ENCODE measurements around the gene FCAMR.
A peak's percentile ranks its signal among the peaks of the same experiment; 100 is the strongest.

The FCAMR gene

DNA sequence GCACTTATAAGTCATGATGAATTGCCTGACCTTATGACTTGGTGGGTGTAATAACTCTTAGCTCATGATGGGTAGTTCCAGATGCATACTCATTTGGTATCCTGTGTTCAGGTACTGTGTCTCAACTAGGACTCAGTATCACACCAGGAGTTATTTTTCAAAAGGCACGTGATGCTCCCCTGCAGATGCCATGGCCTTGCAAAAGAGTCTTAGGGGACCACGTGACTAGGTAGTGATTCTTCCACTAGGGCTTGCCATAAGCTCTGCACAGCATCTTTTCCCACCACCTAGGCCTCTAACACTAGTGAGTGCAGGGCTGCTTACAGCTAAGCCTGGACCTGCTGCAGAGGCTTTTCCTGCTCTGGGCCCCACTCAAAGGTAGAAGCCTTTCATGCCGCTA lies 3.9 kb upstream of the FCAMR start:
- no peak for ATAC-seq
- no peak overlapping the region for H3K27ac Mint-ChIP-seq
- no peaks in the 10 kb centered on the region for H3K27me3 Mint-ChIP-seq
- H3K9me3 Mint-ChIP-seq, result no peaks in the 10 kb centered on the region
- H3K4me3 Mint-ChIP-seq, result no peak overlapping the region
- H3K4me1 Mint-ChIP-seq, result peaks cover 19% of the 10 kb centered on the region
- H3K36me3 Mint-ChIP-seq, result no peaks in the 10 kb centered on the region

DNA sequence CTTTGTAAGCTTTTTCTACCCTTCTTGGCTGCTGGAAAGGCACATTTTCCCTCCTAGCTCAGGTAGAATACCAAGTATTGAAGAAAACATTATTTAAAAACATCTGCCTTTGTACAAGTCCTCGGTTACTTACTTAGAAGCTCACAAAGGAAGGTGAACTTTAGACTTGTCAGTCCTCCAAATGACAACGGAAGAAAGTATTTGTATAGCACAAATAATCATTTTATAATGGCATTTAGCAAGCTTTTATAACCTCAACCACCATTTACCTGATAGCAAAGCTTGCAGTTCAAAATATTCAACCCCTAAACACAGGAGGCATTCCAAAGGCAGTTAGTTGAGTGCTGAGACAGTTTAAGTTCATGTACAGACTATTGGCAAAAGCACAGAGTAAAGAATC lies 2.5 kb upstream of the FCAMR start:
- Mint-ChIP-seq H3K36me3 (no peaks in the 10 kb centered on the region), H3K4me1 (peaks cover 20% of the 10 kb centered on the region), H3K27ac (no peak overlapping the region), H3K9me3 (no peaks in the 10 kb centered on the region), H3K4me3 (no peak overlapping the region), H3K27me3 (no peaks in the 10 kb centered on the region)
- no peak for ATAC-seq

DNA sequence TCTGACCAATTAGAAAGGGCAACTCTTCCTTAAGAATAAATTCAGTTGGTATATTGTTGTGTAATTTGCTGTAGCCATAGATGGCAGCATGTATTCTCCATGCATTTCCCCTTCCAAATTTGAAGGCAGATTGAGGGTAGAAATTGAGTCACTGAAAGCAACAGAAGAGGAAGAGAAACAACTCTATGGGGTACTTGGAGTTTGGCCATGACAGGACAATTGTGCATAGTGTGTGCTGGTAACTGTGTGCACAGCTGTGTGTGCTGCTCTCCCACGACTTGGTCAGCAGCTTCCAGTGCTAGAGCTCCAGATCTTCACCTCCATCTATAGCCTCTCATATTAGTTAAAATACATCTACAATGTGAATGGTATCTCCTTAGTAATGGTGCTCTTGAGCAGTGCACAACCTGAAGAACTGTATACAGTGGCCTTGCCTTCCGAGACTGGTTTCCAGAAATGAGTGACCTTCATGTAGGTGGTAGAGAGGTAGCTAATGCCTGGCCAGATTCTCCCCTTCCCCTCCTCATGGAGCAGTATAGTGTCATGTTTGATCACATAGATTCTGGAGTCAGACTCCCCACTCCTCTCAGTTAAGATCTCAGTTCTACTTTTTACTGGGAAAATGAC lies 882 bp upstream of the FCAMR start:
- no peaks in the 10 kb centered on the region for H3K27me3 Mint-ChIP-seq
- peaks cover 30% of the 10 kb centered on the region for H3K4me1 Mint-ChIP-seq
- H3K4me3 Mint-ChIP-seq, result no peak overlapping the region
- H3K27ac Mint-ChIP-seq, result no peak overlapping the region
- ATAC-seq, result peak; percentile 84
- no peaks in the 10 kb centered on the region for H3K9me3 Mint-ChIP-seq
- no peaks in the 10 kb centered on the region for H3K36me3 Mint-ChIP-seq

DNA sequence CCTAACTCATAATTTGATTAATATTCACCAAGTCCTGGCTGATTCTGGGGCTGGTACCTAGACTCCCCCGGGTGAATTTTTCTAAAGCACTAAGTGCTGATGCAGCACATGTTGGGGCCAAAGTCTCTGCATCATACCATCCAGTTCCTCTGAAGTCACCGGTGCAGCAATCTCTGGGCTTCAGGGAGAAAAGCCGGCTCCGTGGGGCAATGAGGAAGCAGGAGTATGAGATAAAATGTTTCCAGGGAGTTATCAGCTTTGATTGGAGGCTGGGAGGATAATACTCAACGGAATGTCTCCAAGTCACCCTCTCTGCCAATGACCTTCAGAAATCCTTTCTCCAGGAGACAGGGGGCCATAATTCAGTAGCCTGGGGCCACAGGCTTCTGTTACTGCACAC lies 1.2 kb downstream of the FCAMR start:
- Mint-ChIP-seq H3K9me3 (no peaks in the 10 kb centered on the region), H3K27me3 (no peaks in the 10 kb centered on the region), H3K36me3 (no peaks in the 10 kb centered on the region), H3K4me3 (no peak overlapping the region), H3K4me1 (peaks cover 30% of the 10 kb centered on the region), H3K27ac (no peak overlapping the region)
- ATAC-seq, result no peak

DNA sequence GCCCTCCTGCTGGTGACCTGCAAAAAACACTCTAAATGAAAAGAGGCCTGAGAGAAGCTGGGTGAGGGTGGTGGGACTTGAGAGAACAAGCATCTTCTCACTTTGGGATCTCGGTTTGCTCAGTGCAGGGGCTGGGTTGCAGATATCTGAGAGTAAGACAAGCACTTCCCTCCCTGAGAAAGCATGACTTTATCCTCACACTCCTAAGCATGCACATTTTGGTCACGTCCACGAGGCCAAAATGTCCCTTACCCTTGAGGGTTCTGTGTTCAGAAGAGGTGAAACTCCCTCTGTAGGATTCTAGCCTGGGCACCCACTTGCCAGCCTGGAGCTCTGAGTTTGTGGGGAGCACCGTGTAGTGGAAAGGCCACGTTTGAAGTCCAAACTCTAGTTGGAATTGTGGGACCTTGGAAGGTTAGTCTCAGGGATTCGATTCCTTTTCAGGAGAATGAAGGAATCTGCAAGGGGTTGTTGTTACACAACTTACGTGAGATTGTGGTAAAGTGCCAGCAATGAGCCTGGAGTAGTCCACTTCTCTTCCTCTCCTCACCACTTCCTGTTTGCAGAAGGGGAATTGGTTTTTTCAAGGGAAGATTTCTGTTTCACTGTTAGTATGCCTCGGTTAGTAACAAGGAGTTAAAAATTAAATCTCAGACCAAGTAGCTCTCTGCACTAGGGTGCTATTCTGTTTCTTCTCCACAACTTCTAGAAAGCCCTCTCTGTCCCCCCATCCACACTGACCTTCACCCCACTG lies 3.0 kb downstream of the FCAMR start:
- H3K4me3 Mint-ChIP-seq, result no peak overlapping the region
- no peaks in the 10 kb centered on the region for H3K27me3 Mint-ChIP-seq
- H3K4me1 Mint-ChIP-seq, result peaks cover 35% of the 10 kb centered on the region
- no peaks in the 10 kb centered on the region for H3K9me3 Mint-ChIP-seq
- peak overlapping the region; percentile 34 for H3K27ac Mint-ChIP-seq
- H3K36me3 Mint-ChIP-seq, result no peaks in the 10 kb centered on the region
- peak; percentile 54 for ATAC-seq

DNA sequence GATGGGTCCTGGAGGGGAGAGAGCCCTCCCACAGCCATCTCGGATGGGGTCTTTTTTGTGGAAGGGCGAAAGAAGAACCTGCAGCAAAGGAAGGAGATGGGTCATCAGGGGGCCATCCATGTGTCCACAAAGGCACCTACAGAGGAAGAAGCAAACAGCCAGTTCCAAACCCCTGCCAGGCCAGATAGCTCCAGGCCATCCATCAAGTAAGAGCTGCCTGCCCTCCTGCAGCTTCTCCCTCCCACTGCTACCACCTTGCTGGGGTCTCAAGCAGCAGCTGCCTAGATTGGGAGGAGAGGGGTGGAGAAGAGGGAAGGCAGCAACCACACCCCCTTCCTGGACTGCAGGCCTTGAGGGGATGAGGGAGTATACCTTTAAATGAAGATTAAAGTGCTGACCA lies 4.5 kb downstream of the FCAMR start:
- Mint-ChIP-seq H3K27ac (no peak overlapping the region), H3K4me1 (peaks cover 29% of the 10 kb centered on the region), H3K36me3 (no peaks in the 10 kb centered on the region), H3K9me3 (no peaks in the 10 kb centered on the region), H3K4me3 (no peak overlapping the region), H3K27me3 (no peaks in the 10 kb centered on the region)
- no peak for ATAC-seq

DNA sequence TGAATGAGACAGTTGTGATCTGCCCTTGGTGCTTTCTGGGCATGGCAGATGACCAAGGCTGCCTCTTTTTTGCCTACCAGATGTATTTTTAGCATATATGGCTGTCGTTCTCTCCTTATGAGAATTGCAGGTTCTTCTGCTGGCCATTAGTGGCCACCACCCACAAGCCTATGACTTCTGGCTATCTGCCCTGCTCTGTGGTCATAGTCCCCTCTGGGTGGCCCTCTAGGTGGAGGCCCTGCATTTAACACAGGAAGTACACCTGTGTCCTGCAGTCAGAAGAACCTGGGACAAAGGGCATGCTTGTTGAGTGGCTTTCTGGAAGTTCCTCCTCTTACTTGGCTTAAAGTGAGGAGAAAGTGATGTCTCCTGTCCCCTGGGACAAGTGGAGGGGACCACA lies 6.5 kb downstream of the FCAMR start:
- H3K27ac Mint-ChIP-seq, result no peak overlapping the region
- ATAC-seq, result no peak
- no peaks in the 10 kb centered on the region for H3K36me3 Mint-ChIP-seq
- H3K9me3 Mint-ChIP-seq, result no peaks in the 10 kb centered on the region
- peaks cover 24% of the 10 kb centered on the region for H3K4me1 Mint-ChIP-seq
- H3K27me3 Mint-ChIP-seq, result no peaks in the 10 kb centered on the region
- no peak overlapping the region for H3K4me3 Mint-ChIP-seq

DNA sequence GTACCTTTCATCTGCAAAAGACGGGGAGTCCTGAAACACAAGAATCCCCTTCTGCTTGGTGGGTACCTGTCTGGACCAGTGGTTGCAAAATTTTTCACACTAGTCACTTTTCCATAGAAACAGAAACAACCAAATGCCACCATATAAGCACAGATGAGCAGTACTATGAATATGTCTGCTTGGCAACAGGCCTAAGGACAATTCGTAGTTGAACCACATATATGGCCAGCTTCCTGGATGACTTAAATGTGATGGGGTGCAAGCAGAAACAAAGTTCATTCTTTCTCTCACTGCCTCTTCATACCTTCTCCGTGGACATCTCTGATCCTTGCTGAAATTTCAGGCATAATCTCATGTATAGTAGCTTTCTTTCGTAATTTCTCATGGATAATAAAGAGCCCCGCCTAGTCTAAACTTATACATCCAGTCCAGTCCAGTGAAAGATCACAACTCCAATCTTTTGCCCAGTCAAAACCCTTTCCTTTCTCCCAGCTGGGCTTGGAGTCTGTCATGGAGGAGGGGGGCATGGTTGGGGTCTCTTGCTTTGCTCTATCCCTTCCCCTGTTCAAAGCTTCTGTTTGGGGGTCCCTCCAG lies 7.0 kb downstream of the FCAMR start:
- H3K9me3 Mint-ChIP-seq, result no peaks in the 10 kb centered on the region
- peaks cover 23% of the 10 kb centered on the region for H3K4me1 Mint-ChIP-seq
- no peak overlapping the region for H3K4me3 Mint-ChIP-seq
- no peaks in the 10 kb centered on the region for H3K27me3 Mint-ChIP-seq
- no peaks in the 10 kb centered on the region for H3K36me3 Mint-ChIP-seq
- H3K27ac Mint-ChIP-seq, result no peak overlapping the region
- ATAC-seq, result no peak

DNA sequence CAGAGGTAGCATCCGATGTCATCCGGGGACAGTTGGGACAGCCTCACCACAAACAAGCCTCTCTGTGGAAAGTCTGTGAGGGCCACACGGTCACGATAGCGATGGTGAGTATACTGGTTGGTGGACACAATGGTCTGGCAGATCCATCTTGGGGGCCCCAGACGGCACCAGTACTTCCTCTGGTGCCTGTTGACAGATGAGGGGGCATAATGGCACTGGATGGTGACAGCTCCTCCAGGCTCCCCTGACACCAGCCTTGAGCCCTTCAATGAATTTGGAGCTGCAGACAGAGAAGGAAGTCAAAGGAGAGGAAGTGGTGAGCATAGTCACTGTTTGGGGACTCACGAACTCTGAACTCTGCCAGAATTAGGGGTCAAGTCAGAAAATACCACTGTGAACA lies 8.0 kb downstream of the FCAMR start:
- Mint-ChIP-seq H3K36me3 (no peaks in the 10 kb centered on the region), H3K27me3 (no peaks in the 10 kb centered on the region), H3K27ac (no peak overlapping the region), H3K9me3 (no peaks in the 10 kb centered on the region), H3K4me1 (peaks cover 13% of the 10 kb centered on the region), H3K4me3 (no peak overlapping the region)
- no peak for ATAC-seq

DNA sequence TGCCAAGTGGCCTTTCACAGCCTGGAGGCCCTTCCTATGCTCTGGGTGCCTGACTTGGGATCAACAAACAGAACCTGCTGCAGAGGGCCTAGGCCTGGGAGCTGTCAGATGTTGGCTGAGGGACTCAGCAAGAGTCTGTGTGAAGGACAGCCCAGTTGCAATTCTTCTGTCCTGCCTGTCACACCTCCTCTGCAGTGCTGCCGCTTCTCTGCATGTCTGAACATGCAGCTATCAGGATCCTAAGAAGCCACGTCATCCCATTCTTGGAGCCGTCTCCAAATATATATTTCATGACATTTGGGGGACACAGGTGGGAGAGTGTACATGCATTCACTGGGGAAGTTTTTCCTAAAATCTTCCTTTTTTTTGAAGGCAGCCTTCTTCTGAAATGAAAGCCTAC lies 8.6 kb downstream of the FCAMR start:
- no peak for ATAC-seq
- Mint-ChIP-seq H3K9me3 (no peaks in the 10 kb centered on the region), H3K27me3 (no peaks in the 10 kb centered on the region), H3K4me1 (peaks cover 8% of the 10 kb centered on the region), H3K27ac (no peak overlapping the region), H3K36me3 (no peaks in the 10 kb centered on the region), H3K4me3 (no peak overlapping the region)

DNA sequence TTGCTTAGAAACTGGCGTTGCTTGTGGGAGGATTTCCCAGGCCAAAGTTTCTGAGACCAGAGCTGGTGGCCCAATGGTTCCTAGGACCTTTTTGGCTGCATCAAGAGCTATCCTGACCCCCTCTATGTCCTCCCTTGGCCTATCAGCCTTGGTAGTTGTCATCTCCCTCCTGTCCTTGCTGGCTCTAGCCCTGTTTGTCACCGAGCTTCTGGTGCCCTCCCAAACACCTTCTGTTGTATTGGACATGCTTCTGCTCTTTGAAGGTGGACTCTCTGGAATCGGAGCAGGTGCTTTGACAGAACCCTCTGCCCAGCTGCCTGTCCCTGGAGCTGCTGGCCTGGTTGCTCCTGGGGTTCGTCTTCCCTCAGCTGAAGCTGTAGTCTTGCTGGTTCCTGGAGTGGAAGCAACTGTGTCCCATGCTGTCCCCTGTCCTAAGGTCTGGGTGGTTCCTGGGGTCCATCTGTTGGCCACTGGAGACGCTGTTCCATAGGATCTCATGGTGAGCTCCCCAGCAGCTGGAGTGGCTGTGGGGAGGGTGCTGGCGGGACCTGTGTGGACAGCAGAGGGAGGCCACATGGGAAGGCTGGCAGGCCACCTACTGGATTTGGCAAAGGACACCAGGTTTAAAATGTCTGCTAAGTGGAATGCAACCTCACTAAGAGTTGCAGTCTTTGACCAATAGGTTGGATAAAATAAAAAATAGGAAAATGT lies 9.4 kb downstream of the FCAMR start:
- no peaks in the 10 kb centered on the region for H3K9me3 Mint-ChIP-seq
- H3K27me3 Mint-ChIP-seq, result no peaks in the 10 kb centered on the region
- no peak overlapping the region for H3K4me3 Mint-ChIP-seq
- no peaks in the 10 kb centered on the region for H3K36me3 Mint-ChIP-seq
- H3K4me1 Mint-ChIP-seq, result peaks cover 15% of the 10 kb centered on the region
- no peak for ATAC-seq
- H3K27ac Mint-ChIP-seq, result no peak overlapping the region

DNA sequence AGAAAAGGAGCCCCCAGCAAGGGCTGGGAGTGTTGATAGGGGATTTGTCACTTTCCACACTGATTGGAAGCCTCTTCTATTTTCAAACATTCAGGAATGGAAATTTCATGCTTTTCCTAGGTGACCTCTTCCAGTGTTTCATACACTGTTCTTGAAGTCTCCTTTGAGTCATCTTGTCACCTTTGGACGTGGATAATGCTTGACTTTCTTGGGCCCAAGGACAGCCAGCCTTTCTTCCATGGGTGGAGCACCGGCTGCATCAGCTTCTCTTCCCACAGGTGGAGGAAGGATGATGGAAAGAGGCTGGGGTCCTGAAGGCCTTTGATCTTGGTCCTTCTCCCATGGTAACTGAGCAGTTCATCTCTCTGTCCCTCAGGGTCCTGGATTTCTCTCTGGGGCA lies 12.1 kb downstream of the FCAMR start:
- H3K4me1 Mint-ChIP-seq, result peaks cover 29% of the 10 kb centered on the region
- H3K36me3 Mint-ChIP-seq, result no peaks in the 10 kb centered on the region
- no peak for ATAC-seq
- H3K9me3 Mint-ChIP-seq, result no peaks in the 10 kb centered on the region
- H3K4me3 Mint-ChIP-seq, result no peak overlapping the region
- no peak overlapping the region for H3K27ac Mint-ChIP-seq
- H3K27me3 Mint-ChIP-seq, result no peaks in the 10 kb centered on the region

DNA sequence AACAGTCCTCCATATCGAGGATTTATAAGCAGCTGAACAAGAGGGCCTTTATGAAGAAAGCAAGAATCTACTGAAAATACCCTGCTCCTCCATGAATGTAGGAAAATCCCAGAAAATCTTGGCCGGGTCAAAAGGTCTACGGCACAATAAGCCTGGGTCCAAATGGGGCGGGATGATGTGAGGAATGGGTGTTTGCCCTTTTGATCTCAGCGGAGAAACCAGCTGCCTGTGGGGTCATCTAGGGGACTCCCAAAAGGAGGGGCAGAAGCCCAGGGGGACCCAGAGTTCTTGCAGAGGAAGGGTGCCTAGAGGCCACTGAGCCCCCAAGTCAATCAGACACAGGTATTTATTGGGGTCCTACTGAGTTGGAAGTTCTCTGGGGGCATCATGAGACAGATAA lies 12.6 kb downstream of the FCAMR start:
- ATAC-seq, result no peak
- H3K4me3 Mint-ChIP-seq, result no peak overlapping the region
- H3K36me3 Mint-ChIP-seq, result no peaks in the 10 kb centered on the region

DNA sequence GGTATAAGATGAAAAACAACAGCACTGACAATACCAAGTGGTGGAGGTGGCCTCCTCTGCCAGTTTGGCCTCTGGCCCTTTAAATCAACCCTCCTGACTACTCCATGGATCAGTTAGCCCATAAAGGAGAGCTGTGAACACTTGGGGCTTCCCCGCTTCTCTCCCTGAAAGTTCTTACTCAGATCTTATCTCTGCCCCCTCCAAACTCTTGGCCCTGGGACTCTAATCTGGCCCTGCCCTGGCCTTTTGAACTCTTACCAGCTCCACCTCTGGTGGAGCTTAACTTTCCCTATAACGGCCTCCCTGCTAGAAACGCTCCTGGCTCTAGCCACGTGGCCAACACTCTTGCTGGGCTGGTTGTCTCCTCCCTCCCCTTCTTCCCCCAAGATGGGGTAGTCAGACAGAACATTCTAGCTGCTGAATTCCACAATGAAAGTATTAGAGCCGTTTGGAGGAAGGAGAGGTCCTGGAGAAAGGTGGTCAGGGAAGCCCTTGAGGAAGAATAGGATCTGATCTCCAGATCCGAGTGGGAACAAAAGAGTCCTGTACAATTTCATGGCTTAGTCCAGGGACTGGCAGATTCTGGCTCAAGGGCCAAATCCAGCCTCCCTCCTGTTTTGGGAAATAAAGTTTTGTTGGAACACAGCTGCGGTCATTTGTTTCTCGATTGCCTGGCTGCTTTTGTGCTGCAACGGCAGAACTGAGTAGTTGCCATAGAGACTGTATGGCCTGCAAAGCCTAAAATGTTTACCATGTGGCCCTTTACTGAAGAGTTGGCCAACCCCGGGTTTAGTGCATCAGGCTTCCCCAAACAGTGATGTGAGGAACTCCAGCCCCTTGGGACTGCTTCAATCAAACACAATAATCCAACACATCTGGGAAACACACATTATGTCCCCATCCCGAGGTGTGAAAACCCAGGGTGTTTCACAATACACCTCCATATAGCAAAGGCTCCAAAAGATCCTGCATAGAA lies 14.5 kb downstream of the FCAMR start:
- H3K9me3 Mint-ChIP-seq, result no peaks in the 10 kb centered on the region
- H3K4me1 Mint-ChIP-seq, result peaks cover 35% of the 10 kb centered on the region
- H3K27ac Mint-ChIP-seq, result peak overlapping the region; percentile 36
- peak; percentile 69 for ATAC-seq
- no peaks in the 10 kb centered on the region for H3K36me3 Mint-ChIP-seq
- no peaks in the 10 kb centered on the region for H3K27me3 Mint-ChIP-seq
- H3K4me3 Mint-ChIP-seq, result no peak overlapping the region

More for the DNA sequence above, 12.6 kb downstream of the FCAMR start:
- peaks cover 27% of the 10 kb centered on the region for H3K4me1 Mint-ChIP-seq
- no peak overlapping the region for H3K27ac Mint-ChIP-seq
- H3K27me3 Mint-ChIP-seq, result no peaks in the 10 kb centered on the region
- H3K9me3 Mint-ChIP-seq, result no peaks in the 10 kb centered on the region
